ENCODE measurements around the gene HOXC12.

- TF ChIP-seq POLR2A (IDR thresholded peaks at IDR 0.05; ENCODE audit: low read length), result no peak
- no peak for TF ChIP-seq GATA1 (IDR thresholded peaks at IDR 0.05; ENCODE audit: low read depth, low read length)
Measured at GRCh38 chr12:53930591-53931255, 24.0 kb upstream of the HOXC12 start.
